HUES48 (cell line): ENCODE measurements around the gene BIRC5.
A peak's percentile ranks its signal among the peaks of the same experiment; 100 is the strongest.

ENCODE experiments used
- H3K27ac ChIP-seq: one replicate; pipeline ENCODE4 v1.7.0; 2013; ENCODE audit warnings: low read depth, low read length, inconsistent platforms
- H3K27me3 ChIP-seq: 2 replicates; pipeline ENCODE4 v1.6.1; 2013; ENCODE audit warnings: mild to moderate bottlenecking, low read length; ENCODE audit not compliant: control insufficient read depth, insufficient read depth
- H3K36me3 ChIP-seq: 2 replicates; pipeline ENCODE4 v1.6.1; 2013; ENCODE audit warnings: low read length; ENCODE audit not compliant: control insufficient read depth, insufficient read depth
- H3K4me1 ChIP-seq: 2 replicates; pipeline ENCODE4 v1.6.1; 2013; ENCODE audit warnings: mild to moderate bottlenecking, low read length; ENCODE audit not compliant: control insufficient read depth, insufficient read depth
- H3K4me3 ChIP-seq: 2 replicates; pipeline ENCODE4 v1.5.1; 2013; ENCODE audit warnings: mild to moderate bottlenecking, low read depth, low read length
- H3K9ac ChIP-seq: 2 replicates; pipeline ENCODE4 v1.6.1; 2013; ENCODE audit warnings: mild to moderate bottlenecking, low read depth, low read length, moderate library complexity
- H3K9me3 ChIP-seq: 2 replicates; pipeline ENCODE4 v1.6.1; 2013; ENCODE audit warnings: low read length; ENCODE audit not compliant: control insufficient read depth, insufficient read depth

The BIRC5 gene

GRCh38 chr17:78265121-78265520, 51.1 kb downstream of the BIRC5 start:
- 0 out of 2 replicates have a peak, but pooled peaks cover 8% of the 10 kb centered on the region for H3K27me3 ChIP-seq
- no peak overlapping the region for H3K9ac ChIP-seq
- H3K9me3 ChIP-seq = no peaks in the 10 kb centered on the region
- H3K36me3 ChIP-seq = no peaks in the 10 kb centered on the region
- H3K27ac ChIP-seq = no peak overlapping the region
- H3K4me3 ChIP-seq = no peak overlapping the region
- peaks cover 45% of the 10 kb centered on the region for H3K4me1 ChIP-seq

GRCh38 chr17:78266231-78266631, 52.2 kb downstream of the BIRC5 start:
- no peak overlapping the region for H3K9ac ChIP-seq
- no peaks in the 10 kb centered on the region for H3K36me3 ChIP-seq
- no peaks in the 10 kb centered on the region for H3K9me3 ChIP-seq
- peaks cover 52% of the 10 kb centered on the region for H3K4me1 ChIP-seq
- H3K27me3 ChIP-seq = 0 out of 2 replicates have a peak, but pooled peaks cover 9% of the 10 kb centered on the region
- no peak overlapping the region for H3K4me3 ChIP-seq
- no peak overlapping the region for H3K27ac ChIP-seq

- Histone ChIP-seq H3K9ac (no peak overlapping the region), H3K27ac (no peak overlapping the region), H3K4me1 (peaks cover 52% of the 10 kb centered on the region), H3K4me3 (no peak overlapping the region), H3K27me3 (0 out of 2 replicates have a peak, but pooled peaks cover 9% of the 10 kb centered on the region), H3K36me3 (no peaks in the 10 kb centered on the region), H3K9me3 (no peaks in the 10 kb centered on the region)
Observed at GRCh38 chr17:78266771-78267170, 52.7 kb downstream of the BIRC5 start.

GRCh38 chr17:78267253-78268073, 53.4 kb downstream of the BIRC5 start:
- H3K27ac ChIP-seq = no peak overlapping the region
- no peak overlapping the region for H3K4me3 ChIP-seq
- H3K36me3 ChIP-seq = no peaks in the 10 kb centered on the region
- H3K4me1 ChIP-seq = peaks cover 56% of the 10 kb centered on the region
- H3K9ac ChIP-seq = no peak overlapping the region
- no peaks in the 10 kb centered on the region for H3K9me3 ChIP-seq
- 0 out of 2 replicates have a peak, but pooled peaks cover 9% of the 10 kb centered on the region for H3K27me3 ChIP-seq

GRCh38 chr17:78268191-78268874, 54.3 kb downstream of the BIRC5 start:
- Histone ChIP-seq H3K4me1 (peaks cover 63% of the 10 kb centered on the region), H3K27me3 (0 out of 2 replicates have a peak, but pooled peaks cover 9% of the 10 kb centered on the region), H3K4me3 (no peak overlapping the region), H3K27ac (no peak overlapping the region), H3K36me3 (no peaks in the 10 kb centered on the region), H3K9ac (no peak overlapping the region), H3K9me3 (no peaks in the 10 kb centered on the region)

GRCh38 chr17:78268951-78269905, 55.2 kb downstream of the BIRC5 start:
- Histone ChIP-seq H3K4me1 (peaks cover 59% of the 10 kb centered on the region), H3K4me3 (peak overlapping the region; percentile 49), H3K36me3 (no peaks in the 10 kb centered on the region), H3K9ac (peak overlapping the region; percentile 15; the same call in 1 of the 2 replicates), H3K27ac (peak overlapping the region; percentile 35), H3K9me3 (no peaks in the 10 kb centered on the region), H3K27me3 (0 out of 2 replicates have a peak, but pooled peaks cover 9% of the 10 kb centered on the region)

GRCh38 chr17:78269955-78270381, 55.9 kb downstream of the BIRC5 start:
- Histone ChIP-seq H3K9ac (peak overlapping the region; percentile 15; the same call in 1 of the 2 replicates), H3K4me1 (peaks cover 55% of the 10 kb centered on the region), H3K36me3 (no peaks in the 10 kb centered on the region)

GRCh38 chr17:78271419-78272170, 57.5 kb downstream of the BIRC5 start:
- Histone ChIP-seq H3K27me3 (0 out of 2 replicates have a peak, but pooled peaks cover 9% of the 10 kb centered on the region), H3K9ac (no peak overlapping the region), H3K36me3 (no peaks in the 10 kb centered on the region), H3K9me3 (no peaks in the 10 kb centered on the region), H3K4me3 (no peak overlapping the region), H3K4me1 (peaks cover 53% of the 10 kb centered on the region), H3K27ac (peak overlapping the region; percentile 71)

More at GRCh38 chr17:78269955-78270381, 55.9 kb downstream of the BIRC5 start:
- H3K27ac ChIP-seq = no peak overlapping the region
- no peaks in the 10 kb centered on the region for H3K9me3 ChIP-seq
- 0 out of 2 replicates have a peak, but pooled peaks cover 9% of the 10 kb centered on the region for H3K27me3 ChIP-seq
- no peak overlapping the region for H3K4me3 ChIP-seq

GRCh38 chr17:78272181-78272913, 58.3 kb downstream of the BIRC5 start:
- Histone ChIP-seq H3K9ac (no peak overlapping the region), H3K27me3 (0 out of 2 replicates have a peak, but pooled peaks cover 9% of the 10 kb centered on the region), H3K4me3 (no peak overlapping the region), H3K4me1 (peaks cover 45% of the 10 kb centered on the region), H3K36me3 (no peaks in the 10 kb centered on the region), H3K27ac (peak overlapping the region; percentile 72), H3K9me3 (no peaks in the 10 kb centered on the region)
